GM23338 (cell line): ENCODE results near the gene PTPRZ1. TPM values are rescaled to one million over a fixed set of nuclear protein-coding genes. Genes with fewer than 3 reads are reported as not detected.

ENCODE experiments used
- ATAC-seq: fragments of 200-7000 bp; cut with Tn5 transposase; 3 replicates; pipeline ENCODE4 v1.9.1; 2020
- DNase-seq: peaks from one replicate; pipeline ENCODE4 v3.0.0-alpha.2; 2015; ENCODE audit warnings: low spot score
- H2AFZ ChIP-seq: fragments of 200-600 bp; sonication (generic); 2 replicates; pipeline ENCODE4 v1.8.0; 2016; ENCODE audit warnings: antibody characterized with exemption, mild to moderate bottlenecking, moderate library complexity
- H3F3A ChIP-seq: fragments of 200-600 bp; sonication (generic); replicated peaks from 2 replicates; pipeline ENCODE4 v1.8.0; 2017; ENCODE audit warnings: antibody characterized with exemption, mixed run types, low read depth
- H3K27ac ChIP-seq: fragments of 200-600 bp; sonication (generic); 2 replicates; pipeline ENCODE4 v1.6.1; 2016; ENCODE audit warnings: low read depth
- H3K27me3 ChIP-seq: fragments of 200-600 bp; sonication (generic); 2 replicates; pipeline ENCODE4 v1.8.0; 2016; ENCODE audit warnings: mild to moderate bottlenecking, mixed run types, moderate library complexity; ENCODE audit not compliant: insufficient read depth
- H3K36me3 ChIP-seq: fragments of 200-600 bp; sonication (generic); 2 replicates; pipeline ENCODE4 v1.8.0; 2016; ENCODE audit warnings: mild to moderate bottlenecking; ENCODE audit not compliant: insufficient read depth
- H3K4me1 ChIP-seq: fragments of 200-600 bp; sonication (generic); 2 replicates; pipeline ENCODE4 v1.8.0; 2016; ENCODE audit warnings: mild to moderate bottlenecking, moderate library complexity; ENCODE audit not compliant: insufficient read depth
- H3K4me2 ChIP-seq: fragments of 200-600 bp; sonication (generic); 2 replicates; pipeline ENCODE4 v1.7.1; 2017; ENCODE audit warnings: mixed run types
- H3K4me3 ChIP-seq: fragments of 200-600 bp; sonication (generic); 2 replicates; pipeline ENCODE4 v1.6.1; 2016; ENCODE audit warnings: mixed run types
- H3K79me2 ChIP-seq: fragments of 200-600 bp; sonication (generic); replicated peaks from 2 replicates; pipeline ENCODE4 v1.8.0; 2017; ENCODE audit warnings: mild to moderate bottlenecking; ENCODE audit not compliant: insufficient read depth
- H3K9me2 ChIP-seq: fragments of 200-600 bp; sonication (generic); 2 replicates; pipeline ENCODE4 v1.8.0; 2017; ENCODE audit not compliant: insufficient read depth
- H4K20me1 ChIP-seq: fragments of 200-600 bp; sonication (generic); replicated peaks from 2 replicates; pipeline ENCODE4 v1.8.0; 2017; ENCODE audit warnings: mild to moderate bottlenecking; ENCODE audit not compliant: insufficient read depth
- H3K27ac Mint-ChIP-seq: 2 replicates; pipeline ENCODE4 v1.8.0; 2020; ENCODE audit warnings: inconsistent platforms, mild to moderate bottlenecking, moderate library complexity, mixed read lengths
- H3K27me3 Mint-ChIP-seq: 3 replicates; pipeline ENCODE4 v1.8.0; 2022; ENCODE audit warnings: low read depth, mild to moderate bottlenecking, moderate library complexity, mixed read lengths, inconsistent platforms; ENCODE audit not compliant: insufficient read depth, poor library complexity
- H3K36me3 Mint-ChIP-seq: 3 replicates; pipeline ENCODE4 v1.8.0; 2021; ENCODE audit warnings: low read depth, mild to moderate bottlenecking, inconsistent platforms, moderate library complexity, mixed read lengths
- H3K4me1 Mint-ChIP-seq: 3 replicates; pipeline ENCODE4 v1.8.0; 2020; ENCODE audit warnings: mild to moderate bottlenecking, inconsistent platforms, mixed read lengths
- H3K4me3 Mint-ChIP-seq: 3 replicates; pipeline ENCODE4 v1.8.0; 2021; ENCODE audit warnings: moderate library complexity, mild to moderate bottlenecking, inconsistent platforms, mixed read lengths
- H3K9me3 Mint-ChIP-seq: 3 replicates; pipeline ENCODE4 v1.8.0; 2020; ENCODE audit warnings: moderate library complexity, mild to moderate bottlenecking, inconsistent platforms, mixed read lengths
- CREB1 ChIP-seq: fragments of 250-450 bp; sonication (Bioruptor Pico); IDR thresholded peaks from 2 replicates; pipeline ENCODE4 v1.5.0; 2020; ENCODE audit warnings: low read depth, mild to moderate bottlenecking, moderate library complexity
- CTCF ChIP-seq, 2 experiments: fragments of 200-600 bp in 1 of 2; sonication (generic) in 1 of 2; conservative IDR thresholded peaks; 2 replicates each; pipeline versions ENCODE4 v1.5.1 to v1.6.1; 2016 to 2017; ENCODE audit warnings: antibody characterized with exemption in 2 of 2, low read depth in 2 of 2, mild to moderate bottlenecking in 2 of 2, moderate library complexity in 1 of 2
- ETS1 ChIP-seq: IDR thresholded peaks from 2 replicates; pipeline ENCODE4 v1.6.1; 2016; ENCODE audit warnings: antibody characterized with exemption
- EZH2 ChIP-seq: fragments of 200-600 bp; sonication (generic); IDR thresholded peaks from one replicate; pipeline ENCODE4 v1.8.0; 2017; ENCODE audit warnings: antibody characterized with exemption, mild to moderate bottlenecking, low read depth; ENCODE audit not compliant: unreplicated experiment
- EZH2phosphoT487 ChIP-seq: fragments of 200-600 bp; sonication (generic); IDR thresholded peaks from one replicate; pipeline ENCODE4 v1.8.1; 2018; ENCODE audit warnings: antibody characterized with exemption; ENCODE audit not compliant: unreplicated experiment
- JUNB ChIP-seq: IDR thresholded peaks from one replicate; pipeline ENCODE4 v1.6.1; 2016; ENCODE audit warnings: antibody characterized with exemption; ENCODE audit not compliant: unreplicated experiment
- NANOG ChIP-seq: IDR thresholded peaks from 2 replicates; pipeline ENCODE4 v1.6.1; 2016; ENCODE audit warnings: antibody characterized with exemption, borderline replicate concordance
- REST ChIP-seq: IDR thresholded peaks from one replicate; pipeline ENCODE4 v1.6.1; 2018; ENCODE audit warnings: antibody characterized with exemption; ENCODE audit not compliant: unreplicated experiment
- STAT1 ChIP-seq: IDR thresholded peaks from one replicate; pipeline ENCODE4 v1.6.1; 2016; ENCODE audit warnings: antibody characterized with exemption; ENCODE audit not compliant: unreplicated experiment
- ZNF114 ChIP-seq: fragments of 250-450 bp; sonication (Bioruptor Pico); IDR thresholded peaks from 2 replicates; pipeline ENCODE4 v1.5.0; 2020; ENCODE audit warnings: mild to moderate bottlenecking, moderate library complexity
- ZNF331 ChIP-seq: fragments of 250-450 bp; sonication (Bioruptor Pico); IDR thresholded peaks from 2 replicates; pipeline ENCODE4 v1.5.0; 2020; ENCODE audit warnings: low read depth, mild to moderate bottlenecking, moderate library complexity
- ZNF462 ChIP-seq: fragments of 250-450 bp; sonication (Bioruptor Pico); IDR thresholded peaks from 2 replicates; pipeline ENCODE4 v1.5.0; 2020; ENCODE audit warnings: mild to moderate bottlenecking, moderate library complexity
- polyA plus RNA-seq: library from polyadenylated mRNA; unstranded; fragments of >200 nt; fragmentation: Nextera tagmentation; extraction: Ambion mirVana; gene quantifications from 2 replicates; pipeline ENCODE4 v1.2.1, GENCODE V29; 2016
- total RNA-seq: library from RNA; depleted of rRNA; stranded (reverse); fragments of >200 nt; shearing (Covaris generic); gene quantifications from 2 replicates; pipeline ENCODE4 v1.2.3, GENCODE V29; 2014

The PTPRZ1 gene
- total and polyA plus RNA-seq, 2 experiments from 2014 or later, result 160 to 230 TPM

GRCh38 chr7:121853307-121853706 lies 19.7 kb upstream of the PTPRZ1 start (continued):
- TF ChIP-seq REST (no peak), EZH2phosphoT487 (no peak), NANOG (no peak)

GRCh38 chr7:121860953-121861352 lies 12.0 kb upstream of the PTPRZ1 start:
- no peaks in the 10 kb centered on the region for H3K9me3 Mint-ChIP-seq
- no peaks in the 10 kb centered on the region for H3K27me3 Mint-ChIP-seq
- Histone ChIP-seq H3F3A (no peaks in the 10 kb centered on the region), H3K36me3 (no peaks in the 10 kb centered on the region), H3K4me2 (no peak overlapping the region), H4K20me1 (no peaks in the 10 kb centered on the region), H3K27ac (no peak overlapping the region), H3K79me2 (no peaks in the 10 kb centered on the region), H3K27me3 (no peaks in the 10 kb centered on the region), H3K4me1 (no peaks in the 10 kb centered on the region), H3K4me3 (no peak overlapping the region), H2AFZ (no peak overlapping the region), H3K9me2 (0 out of 2 replicates have a peak, but pooled peaks cover 4% of the 10 kb centered on the region)
- no peak overlapping the region for H3K4me3 Mint-ChIP-seq
- ATAC-seq (no peak), DNase-seq (no peak)
- no peak overlapping the region for H3K27ac Mint-ChIP-seq
- H3K36me3 Mint-ChIP-seq, result no peaks in the 10 kb centered on the region
- no peaks in the 10 kb centered on the region for H3K4me1 Mint-ChIP-seq
- TF ChIP-seq EZH2phosphoT487 (no peak), STAT1 (no peak), ZNF331 (CRISPR knock-in tag) (no peak), EZH2 (no peak), ZNF462 (CRISPR knock-in tag) (no peak), NANOG (no peak), ZNF114 (CRISPR knock-in tag) (no peak), ETS1 (no peak), CREB1 (CRISPR knock-in tag) (no peak), JUNB (no peak), CTCF (conservative IDR thresholded peaks at IDR 0.05; ENCODE audit: low read depth in 2 of 2) (no peak)
